GM12878 (cell line): ENCODE data around the gene TMEM86B. TPM values are rescaled to one million over a fixed set of nuclear protein-coding genes. Genes with fewer than 3 reads are reported as not detected.

Experiments used
- ATAC-seq: fragments of 200-7000 bp; cut with Tn5 transposase; 3 replicates; pipeline ENCODE4 v1.9.1; 2020; ENCODE audit warnings: mild to moderate bottlenecking, moderate library complexity
- BruUV-seq: library from RNA; stranded (reverse); fragments of 400-500 nt; replicated peaks from 2 replicates; lab custom pipeline; 2021; lab: Mats Ljungman, UMichigan
- CTCF ChIA-PET: fragments of 300-600 bp; sonication (Branson Sonifier 250); formaldehyde crosslinking; extraction: SDS; loops from one replicate; lab custom pipeline; 2021; ENCODE audit warnings: inconsistent platforms; lab: Yijun Ruan, JAX
- POLR2A ChIA-PET: fragments of 350-600 bp; formaldehyde crosslinking; extraction: SDS; loops from one replicate; lab custom pipeline; 2021; ENCODE audit warnings: inconsistent platforms; lab: Charles Lee
- RAD21 ChIA-PET: fragments of 300-600 bp; sonication (Branson Sonifier 250); formaldehyde crosslinking; loops from one replicate; lab custom pipeline; 2023; ENCODE audit warnings: antibody characterized with exemption; ENCODE audit not compliant: unreplicated experiment; lab: Charles Lee
- SMC1A ChIA-PET: fragments of 300-600 bp; sonication (Branson Sonifier 250); formaldehyde crosslinking; loops from one replicate; lab custom pipeline; 2023; ENCODE audit not compliant: unreplicated experiment, uncharacterized antibody; lab: Charles Lee
- DNase-seq: peaks from one replicate; pipeline ENCODE4 v3.0.0-alpha.2; 2011; ENCODE audit warnings: low read depth, low spot score
- FAIRE-seq: peaks from 3 replicates; lab custom pipeline; 2011; peaks lifted over from hg19 to GRCh38; lab: Jason Lieb, UNC
- H2AFZ ChIP-seq: 2 replicates; pipeline ENCODE4 v1.6.0; 2011; ENCODE audit warnings: low read depth, low read length, control low read depth; ENCODE audit not compliant: control insufficient read depth
- H3K27ac ChIP-seq: 2 replicates; pipeline ENCODE4 v1.5.1; 2011; ENCODE audit warnings: control low read depth; ENCODE audit not compliant: control insufficient read depth, insufficient read depth
- H3K27me3 ChIP-seq, 2 experiments: replicated peaks in 1 of 2; 2 replicates each; pipeline versions ENCODE4 v1.6.0 to v1.6.1; 2011; ENCODE audit warnings: low read length in 1 of 2; ENCODE audit not compliant: control insufficient read depth in 2 of 2, insufficient read depth in 2 of 2
- H3K36me3 ChIP-seq, 2 experiments: 2 replicates each; pipeline ENCODE4 v1.5.1; 2011; ENCODE audit warnings: low read length in 1 of 2; ENCODE audit not compliant: control insufficient read depth in 2 of 2, insufficient read depth in 2 of 2
- H3K4me1 ChIP-seq: 2 replicates; pipeline ENCODE4 v1.6.1; 2011; ENCODE audit warnings: mild to moderate bottlenecking, low read length, moderate library complexity, mixed read lengths; ENCODE audit not compliant: control insufficient read depth, insufficient read depth
- H3K4me2 ChIP-seq: 2 replicates; pipeline ENCODE4 v1.6.0; 2011; ENCODE audit warnings: control low read depth; ENCODE audit not compliant: control insufficient read depth, insufficient read depth
- H3K4me3 ChIP-seq: fragments of 200-600 bp; sonication (generic); 2 replicates; pipeline ENCODE4 v1.5.1; 2016
- H3K79me2 ChIP-seq: 2 replicates; pipeline ENCODE4 v1.6.0; 2011; ENCODE audit warnings: low read length; ENCODE audit not compliant: control insufficient read depth, insufficient read depth
- H3K9ac ChIP-seq: 2 replicates; pipeline ENCODE4 v1.8.0; 2011; ENCODE audit warnings: low read length, control low read depth, mixed read lengths; ENCODE audit not compliant: control insufficient read depth, insufficient read depth
- H3K9me3 ChIP-seq: replicated peaks from 3 replicates; pipeline ENCODE4 v1.5.1; 2011; ENCODE audit warnings: mild to moderate bottlenecking, low read length; ENCODE audit not compliant: control insufficient read depth, insufficient read depth
- H4K20me1 ChIP-seq: 2 replicates; pipeline ENCODE4 v1.6.0; 2011; ENCODE audit not compliant: control insufficient read depth, insufficient read depth
- CREB1 ChIP-seq: IDR thresholded peaks from 2 replicates; pipeline ENCODE4 v1.6.1; 2012; ENCODE audit warnings: low read depth, mild to moderate bottlenecking, inconsistent platforms
- CTCF ChIP-seq, 3 experiments: IDR thresholded peaks in 2 of 3; conservative IDR thresholded peaks in 1 of 3; 2 replicates each; pipeline ENCODE4 v1.5.1; 2011; ENCODE audit warnings: low read depth in 3 of 3, low read length in 3 of 3, mild to moderate bottlenecking in 3 of 3, control low read depth in 2 of 3, moderate library complexity in 2 of 3, inconsistent platforms in 1 of 3, mixed read lengths in 1 of 3; ENCODE audit not compliant: control insufficient read depth in 2 of 3, insufficient read depth in 1 of 3; ENCODE audit errors: extremely low read depth in 1 of 3
- HCFC1 ChIP-seq: fragments of 150-350 bp; IDR thresholded peaks from 2 replicates; pipeline ENCODE4 v1.6.1; 2014; ENCODE audit warnings: low read length
- IKZF2 ChIP-seq, 2 experiments: fragments of 450-650 bp; IDR thresholded peaks; 2 replicates each; pipeline ENCODE4 v1.6.1; 2017; ENCODE audit warnings: mild to moderate bottlenecking in 2 of 2, moderate library complexity in 2 of 2
- MYC ChIP-seq: IDR thresholded peaks from 2 replicates; pipeline ENCODE4 v1.6.1; 2011; ENCODE audit warnings: mild to moderate bottlenecking, low read length, moderate library complexity, inconsistent platforms; ENCODE audit not compliant: insufficient read depth, insufficient replicate concordance, insufficient read length, severe bottlenecking
- RELB ChIP-seq: fragments of 450-650 bp; IDR thresholded peaks from 2 replicates; pipeline ENCODE4 v1.6.1; 2017; ENCODE audit warnings: low read depth, mild to moderate bottlenecking, moderate library complexity
- RUNX3 ChIP-seq: IDR thresholded peaks from 2 replicates; pipeline ENCODE4 v1.6.1; 2012; ENCODE audit warnings: low read length, inconsistent platforms
- SIX5 ChIP-seq: IDR thresholded peaks from 2 replicates; pipeline ENCODE4 v1.6.1; 2011; ENCODE audit warnings: mild to moderate bottlenecking, low read depth, low read length, moderate library complexity; ENCODE audit not compliant: severe bottlenecking
- SPI1 ChIP-seq: IDR thresholded peaks from 2 replicates; pipeline ENCODE4 v1.6.1; 2011; ENCODE audit warnings: low read depth, mild to moderate bottlenecking, low read length, moderate library complexity, borderline replicate concordance; ENCODE audit not compliant: insufficient read depth
- TCF7 ChIP-seq: IDR thresholded peaks from 2 replicates; pipeline ENCODE4 v1.6.1; 2014; ENCODE audit warnings: antibody characterized with exemption, borderline replicate concordance
- YY1 ChIP-seq: IDR thresholded peaks from 2 replicates; pipeline ENCODE4 v1.6.1; 2011; ENCODE audit warnings: low read depth, mild to moderate bottlenecking, low read length
- ZNF274 ChIP-seq: IDR thresholded peaks from one replicate; pipeline ENCODE4 v1.8.0; 2011; ENCODE audit not compliant: insufficient read length, insufficient read depth
- WGBS: methylation state at CpG from one replicate; pipeline ENCODE4 v1.1.6; 2016; ENCODE audit warnings: low lambda C conversion rate; ENCODE audit not compliant: insufficient replicate concordance, insufficient coverage; ENCODE audit errors: missing lambda C conversion rate; 5-methylcytosine and 5-hydroxymethylcytosine counted together
- in situ Hi-C: fragments of 300-500 bp; cut with MboI; formaldehyde crosslinking; loops from 9 replicates; pipeline ENCODE4 v1.14.3; 2018; ENCODE audit warnings: mixed read lengths
- intact Hi-C: fragments of 100-400 bp; cut with micrococcal nuclease; formaldehyde crosslinking; loops from one replicate; pipeline ENCODE4 v1.14.2; 2022; ENCODE audit not compliant: unreplicated experiment
- polyA plus RNA-seq, 11 experiments: library from polyadenylated mRNA; depleted of rRNA in 4 of 11; unstranded in 6 of 11; stranded (reverse) in 5 of 11; fragments of >200 nt; fragmentation: Nextera tagmentation in 4 of 11; fragmentation: Illumina TruSeq in 1 of 11; extraction: Ambion mirVana in 4 of 11; extraction: Trizol in 1 of 11; gene quantifications; 1 replicate in 1 of 11; 2 replicates in 10 of 11; pipeline versions ENCODE4 v1.2.1 to v1.2.3, GENCODE V29; 2011 to 2016; ENCODE audit warnings: inconsistent platforms in 2 of 11, missing spikeins in 2 of 11, low read depth in 1 of 11
- total RNA-seq, 4 experiments: library from RNA; depleted of rRNA in 3 of 4; stranded (reverse); fragments of >200 nt in 3 of 4; fragmentation: Illumina TruSeq in 1 of 4; extraction: Trizol in 1 of 4; gene quantifications; 2 replicates each; pipeline versions ENCODE4 v1.2.1 to v1.2.3, GENCODE V29; 2013 to 2021

The TMEM86B gene
- total and polyA plus RNA-seq, 10 of the 15 experiments (the other 5 are each of a cell fraction or from before 2014, with no cell fraction given): 0.26 to 10.6 (median 1.8) TPM

- ChIA-PET POLR2A (no interaction called here), SMC1A (no interaction called here), RAD21 (no interaction called here), CTCF (no interaction called here)
- Histone ChIP-seq H3K36me3 (no peaks in the 10 kb centered on the region), H3K27ac (no peak overlapping the region), H3K27me3 (no peaks in the 10 kb centered on the region; a peak in 1 of 4 replicates), H3K79me2 (no peaks in the 10 kb centered on the region), H3K4me3 (no peak overlapping the region), H3K9ac (no peak overlapping the region), H3K4me1 (no peaks in the 10 kb centered on the region), H2AFZ (no peak overlapping the region), H3K9me3 (no peaks in the 10 kb centered on the region), H4K20me1 (no peaks in the 10 kb centered on the region), H3K4me2 (no peak overlapping the region)
- DNase-seq: no peak
- TF ChIP-seq TCF7: no peak
- peak; percentile 55 for TF ChIP-seq HCFC1
- TF ChIP-seq IKZF2 (IDR thresholded peaks at IDR 0.05): no peak
- TF ChIP-seq RELB: no peak
- peak; percentile 41; the same call in 1 of the 2 replicates for TF ChIP-seq YY1
- TF ChIP-seq MYC: no peak
- peak; percentile 38; the same call in 1 of the 2 replicates for TF ChIP-seq CREB1
- TF ChIP-seq RUNX3: no peak
- TF ChIP-seq SIX5: peak; percentile 71
- no peak for TF ChIP-seq ZNF274
- TF ChIP-seq SPI1: no peak
- TF ChIP-seq CTCF (IDR thresholded peaks at IDR 0.05 in 2 of 3, conservative IDR thresholded peaks at IDR 0.05 in 1 of 3; ENCODE audit: control insufficient read depth in 2 of 3, extremely low read depth in 1 of 3, insufficient read depth in 1 of 3, low read depth in 3 of 3, low read length in 3 of 3): no peak
- intact Hi-C loops: no loop called here
- no TSS peak for BruUV-seq
- WGBS: 51% methylated on average over 10 of the region's 10 CpGs
- ATAC-seq: no peak
- in situ Hi-C loops: no loop called here
- FAIRE-seq: no peak
Observed at GRCh38 chr19:55196803-55197202, 31.8 kb downstream of the TMEM86B start.
